ENCODE measurements around the gene PLCL1. TPM values are rescaled to one million over a fixed set of nuclear protein-coding genes. Genes with fewer than 3 reads are reported as not detected.

Gene PLCL1
- total and polyA plus RNA-seq, 2 donors (not counting 3 experiments of a cell fraction or from before 2014, with no cell fraction given), result 0.79 to 3.4 TPM

DNA sequence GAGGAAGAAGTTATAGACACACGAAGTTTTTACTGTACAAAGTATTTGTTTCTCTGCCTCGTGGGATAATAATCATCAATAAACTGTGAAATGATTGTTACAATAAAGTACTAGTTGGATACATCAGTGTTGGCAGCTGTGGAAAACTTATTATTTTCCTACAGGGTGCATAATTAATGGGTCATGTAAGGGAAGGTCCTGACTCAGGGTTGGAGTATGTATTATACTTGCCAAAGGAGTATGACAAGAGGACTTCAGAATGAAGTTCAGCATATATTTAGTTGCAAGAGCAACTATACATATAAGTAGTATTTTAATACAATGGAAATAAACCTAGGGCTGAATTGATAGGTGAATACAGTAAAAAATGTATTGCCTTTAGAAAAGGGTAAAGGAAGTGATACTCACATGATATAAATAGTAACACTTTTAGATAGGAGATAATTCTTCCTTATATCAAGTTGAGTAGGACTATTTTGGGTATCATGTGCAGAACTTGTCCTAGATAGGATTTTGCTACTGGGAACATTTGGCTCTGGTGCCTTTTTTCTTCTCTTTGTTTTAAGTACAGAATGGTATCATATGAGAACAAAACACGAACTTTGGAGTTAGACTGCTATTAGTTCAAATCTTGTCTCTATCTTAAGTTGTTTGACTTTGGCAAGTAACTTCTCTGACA, 79.1 kb downstream of the PLCL1 start:
- dilution Hi-C loops (cut with MboI; ENCODE audit: extremely low pct_ligation_motif_present, low sequenced_read_pairs), result no loop called here
- Histone ChIP-seq H3K4me2 (ENCODE audit: insufficient read depth, low read length) (no peak overlapping the region), H3K27ac (ENCODE audit: insufficient read depth, low read depth, low read length) (no peak overlapping the region), H3K9ac (replicated peaks; ENCODE audit: extremely low read depth, insufficient read depth, low read length) (no peak overlapping the region), H3K9me3 (replicated peaks; ENCODE audit: control insufficient read depth, insufficient read depth, low read length) (no peaks in the 10 kb centered on the region), H3K79me2 (ENCODE audit: control insufficient read depth, insufficient read depth, low read length) (no peaks in the 10 kb centered on the region), H3K4me1 (ENCODE audit: control insufficient read depth, extremely low read depth, insufficient read depth, low read length) (peaks cover 3% of the 10 kb centered on the region), H3K36me3 (ENCODE audit: control insufficient read depth in 2 of 2, extremely low read depth in 1 of 2, insufficient read depth in 2 of 2, low read length in 2 of 2) (no peaks in the 10 kb centered on the region), H2AFZ (ENCODE audit: low read depth, low read length) (no peak overlapping the region), H3K4me3 (replicated peaks in 1 of 3; ENCODE audit: insufficient read depth in 1 of 3, low read depth in 1 of 3, low read length in 3 of 3) (no peak overlapping the region), H4K20me1 (replicated peaks; ENCODE audit: control insufficient read depth, extremely low read depth, insufficient read depth, low read length) (no peaks in the 10 kb centered on the region), H3K9me1 (replicated peaks; ENCODE audit: control insufficient read depth, extremely low read depth, insufficient read depth, low read length) (no peaks in the 10 kb centered on the region), H3K27me3 (ENCODE audit: control insufficient read depth in 2 of 2, insufficient read depth in 2 of 2, low read length in 2 of 2) (no peaks in the 10 kb centered on the region)
- DNase-seq (ENCODE audit: low read depth, low spot score) (no peak), FAIRE-seq (no peak)
- POLR2A ChIA-PET, result no interaction called here
- CTCF ChIA-PET, result no interaction called here
- TF ChIP-seq FOS (IDR thresholded peaks at IDR 0.05; ENCODE audit: borderline replicate concordance, insufficient read depth, low read length) (no peak), MYC (IDR thresholded peaks at IDR 0.05; ENCODE audit: low read depth, low read length) (no peak)
- no TSS peak for BruUV-seq (replicated peaks)
- intact Hi-C loops (cut with micrococcal nuclease), result no loop called here

DNA sequence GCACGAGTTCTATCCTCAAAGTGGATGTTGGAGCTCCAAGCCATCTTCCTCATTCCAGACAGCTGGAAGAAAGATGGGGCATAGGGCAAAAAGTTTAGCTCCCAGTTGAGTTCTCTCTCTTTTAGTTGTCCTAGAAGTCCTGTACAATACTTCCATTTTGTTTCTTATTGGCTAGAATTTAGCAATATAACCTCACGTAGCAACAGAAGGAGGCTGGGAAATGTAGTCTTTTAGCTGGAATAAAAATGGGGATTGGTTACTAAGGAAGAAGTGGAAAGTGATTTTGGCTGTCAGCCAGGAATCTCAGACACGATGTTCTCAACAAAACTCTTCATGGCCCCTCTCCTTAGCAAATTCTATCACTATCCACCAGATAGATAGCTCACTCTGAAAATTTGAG, 79.9 kb downstream of the PLCL1 start:
- no peaks in the 10 kb centered on the region for H3K36me3 ChIP-seq (ENCODE audit: control insufficient read depth in 2 of 2, extremely low read depth in 1 of 2, insufficient read depth in 2 of 2, low read length in 2 of 2)
- POLR2A ChIA-PET, result no interaction called here
- FAIRE-seq, result no peak
- no TSS peak for BruUV-seq (replicated peaks)
- no peak overlapping the region for H3K27ac ChIP-seq (ENCODE audit: insufficient read depth, low read depth, low read length)
- H4K20me1 ChIP-seq (replicated peaks; ENCODE audit: control insufficient read depth, extremely low read depth, insufficient read depth, low read length), result no peaks in the 10 kb centered on the region
- H3K27me3 ChIP-seq (ENCODE audit: control insufficient read depth in 2 of 2, insufficient read depth in 2 of 2, low read length in 2 of 2), result no peaks in the 10 kb centered on the region
- H3K9me3 ChIP-seq (replicated peaks; ENCODE audit: control insufficient read depth, insufficient read depth, low read length), result no peaks in the 10 kb centered on the region
- H3K9me1 ChIP-seq (replicated peaks; ENCODE audit: control insufficient read depth, extremely low read depth, insufficient read depth, low read length), result no peaks in the 10 kb centered on the region
- no peak overlapping the region for H3K4me3 ChIP-seq (replicated peaks in 1 of 3; ENCODE audit: insufficient read depth in 1 of 3, low read depth in 1 of 3, low read length in 3 of 3)
- DNase-seq (ENCODE audit: low read depth, low spot score), result no peak
- no peak overlapping the region for H3K4me2 ChIP-seq (ENCODE audit: insufficient read depth, low read length)
- dilution Hi-C loops (cut with MboI; ENCODE audit: extremely low pct_ligation_motif_present, low sequenced_read_pairs), result no loop called here
- intact Hi-C loops (cut with micrococcal nuclease), result no loop called here
- CTCF ChIA-PET, result interaction anchor here (1.2 kb wide), 1 partner anchor 10 kb away, joined by 3 read pairs; no protein-coding TSS in a partner anchor
- H3K79me2 ChIP-seq (ENCODE audit: control insufficient read depth, insufficient read depth, low read length), result no peaks in the 10 kb centered on the region
- no peak overlapping the region for H2AFZ ChIP-seq (ENCODE audit: low read depth, low read length)
- H3K4me1 ChIP-seq (ENCODE audit: control insufficient read depth, extremely low read depth, insufficient read depth, low read length), result peaks cover 10% of the 10 kb centered on the region
- TF ChIP-seq FOS (IDR thresholded peaks at IDR 0.05; ENCODE audit: borderline replicate concordance, insufficient read depth, low read length) (no peak), JUN (IDR thresholded peaks at IDR 0.05; ENCODE audit: borderline replicate concordance, insufficient read depth, insufficient read length, low read depth) (no peak)
- TF ChIP-seq, protein P1, sequence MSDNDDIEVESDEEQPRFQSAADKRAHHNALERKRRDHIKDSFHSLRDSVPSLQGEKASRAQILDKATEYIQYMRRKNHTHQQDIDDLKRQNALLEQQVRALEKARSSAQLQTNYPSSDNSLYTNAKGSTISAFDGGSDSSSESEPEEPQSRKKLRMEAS (IDR thresholded peaks at IDR 0.05; ENCODE audit: insufficient read depth, insufficient read length), result no peak
- TF ChIP-seq, protein P2, sequence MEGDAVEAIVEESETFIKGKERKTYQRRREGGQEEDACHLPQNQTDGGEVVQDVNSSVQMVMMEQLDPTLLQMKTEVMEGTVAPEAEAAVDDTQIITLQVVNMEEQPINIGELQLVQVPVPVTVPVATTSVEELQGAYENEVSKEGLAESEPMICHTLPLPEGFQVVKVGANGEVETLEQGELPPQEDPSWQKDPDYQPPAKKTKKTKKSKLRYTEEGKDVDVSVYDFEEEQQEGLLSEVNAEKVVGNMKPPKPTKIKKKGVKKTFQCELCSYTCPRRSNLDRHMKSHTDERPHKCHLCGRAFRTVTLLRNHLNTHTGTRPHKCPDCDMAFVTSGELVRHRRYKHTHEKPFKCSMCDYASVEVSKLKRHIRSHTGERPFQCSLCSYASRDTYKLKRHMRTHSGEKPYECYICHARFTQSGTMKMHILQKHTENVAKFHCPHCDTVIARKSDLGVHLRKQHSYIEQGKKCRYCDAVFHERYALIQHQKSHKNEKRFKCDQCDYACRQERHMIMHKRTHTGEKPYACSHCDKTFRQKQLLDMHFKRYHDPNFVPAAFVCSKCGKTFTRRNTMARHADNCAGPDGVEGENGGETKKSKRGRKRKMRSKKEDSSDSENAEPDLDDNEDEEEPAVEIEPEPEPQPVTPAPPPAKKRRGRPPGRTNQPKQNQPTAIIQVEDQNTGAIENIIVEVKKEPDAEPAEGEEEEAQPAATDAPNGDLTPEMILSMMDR (IDR thresholded peaks at IDR 0.05; ENCODE audit: extremely low read depth in 1 of 2, insufficient read depth in 1 of 2, low read depth in 1 of 2, low read length in 2 of 2), result no peak
- H3K9ac ChIP-seq (replicated peaks; ENCODE audit: extremely low read depth, insufficient read depth, low read length), result no peak overlapping the region
